K562 (cell line): ENCODE results near the gene COL25A1. TPM values are rescaled to one million over a fixed set of nuclear protein-coding genes. Genes with fewer than 3 reads are reported as not detected.

ENCODE experiments used
- CEBPG ChIP-seq, 3 experiments: fragments of 200-800 bp in 1 of 3; sonication (Bioruptor generic) in 1 of 3; sonication (generic) in 1 of 3; formaldehyde crosslinking in 1 of 3; IDR thresholded peaks in 2 of 3; conservative IDR thresholded peaks in 1 of 3; 2 replicates each; pipeline versions ENCODE4 v1.6.1 to v1.8.0; 2016 to 2022; ENCODE audit warnings: missing compliant biosample characterization in 2 of 3, missing genetic modification characterization in 2 of 3, mild to moderate bottlenecking in 1 of 3, missing genetic modification reagents in 1 of 3
- CSDE1 ChIP-seq, 2 experiments: fragments of 450-650 bp; IDR thresholded peaks; 2 replicates each; pipeline ENCODE4 v1.6.1; 2016; ENCODE audit warnings: mild to moderate bottlenecking in 1 of 2
- DMBX1 ChIP-seq: fragments of 250-450 bp; sonication (Bioruptor Pico); IDR thresholded peaks from 2 replicates; pipeline ENCODE4 v1.8.0; 2022; ENCODE audit warnings: inconsistent platforms, mild to moderate bottlenecking, moderate library complexity, borderline replicate concordance
- GTF2F1 ChIP-seq: IDR thresholded peaks from 2 replicates; pipeline ENCODE4 v1.6.1; 2011; ENCODE audit warnings: low read depth, low read length, improper control_type of control experiment
- KDM1A ChIP-seq, 2 experiments: fragments of 450-650 bp; IDR thresholded peaks; 2 replicates each; pipeline ENCODE4 v1.6.1; 2016; ENCODE audit warnings: mild to moderate bottlenecking in 2 of 2
- MEF2A ChIP-seq: IDR thresholded peaks from 2 replicates; pipeline ENCODE4 v1.6.1; 2011; ENCODE audit warnings: low read depth, mild to moderate bottlenecking, low read length, moderate library complexity; ENCODE audit not compliant: control insufficient read depth
- NFIC ChIP-seq: fragments of 450-650 bp; IDR thresholded peaks from 2 replicates; pipeline ENCODE4 v1.6.1; 2017; ENCODE audit warnings: mild to moderate bottlenecking, inconsistent platforms
- polyA plus RNA-seq, 8 experiments: library from polyadenylated mRNA; depleted of rRNA in 4 of 8; stranded (reverse) in 5 of 8; unstranded in 3 of 8; fragments of >200 nt; fragmentation: Nextera tagmentation in 2 of 8; fragmentation: Illumina TruSeq in 1 of 8; extraction: Ambion mirVana in 2 of 8; extraction: Trizol in 1 of 8; gene quantifications; 2 replicates each; pipeline versions ENCODE4 v1.2.1 to v1.2.3, GENCODE V29; 2011 to 2014; ENCODE audit warnings: inconsistent platforms in 1 of 8, missing spikeins in 1 of 8
- total RNA-seq, 7 experiments: library from RNA; depleted of rRNA in 6 of 7; stranded (reverse); fragments of >200 nt in 6 of 7; fragmentation: Illumina TruSeq in 2 of 7; extraction: Trizol in 2 of 7; gene quantifications; 2 replicates each; pipeline versions ENCODE4 v1.2.1 to v1.2.3, GENCODE V29; 2011 to 2021; ENCODE audit warnings: low replicate concordance in 1 of 7
- TF ChIP-seq, protein P1 (sequence below): sonication (generic); formaldehyde crosslinking; IDR thresholded peaks from 2 replicates; pipeline ENCODE4 v1.8.0; 2022; ENCODE audit warnings: mild to moderate bottlenecking, missing genetic modification reagents
- TF ChIP-seq, protein P2 (sequence below): sonication (generic); formaldehyde crosslinking; IDR thresholded peaks from 2 replicates; pipeline ENCODE4 v1.8.0; 2022; ENCODE audit warnings: missing genetic modification reagents, mild to moderate bottlenecking, borderline replicate concordance
- TF ChIP-seq, protein P3 (sequence below): fragments of 450-650 bp; IDR thresholded peaks from 2 replicates; pipeline ENCODE4 v1.6.1; 2016

Gene COL25A1
- total and polyA plus RNA-seq, 9 of the 15 experiments (the other 6 are each of a cell fraction or from before 2014, with no cell fraction given) = 0.03 to 0.62 (median 0.27) TPM

- no peak for TF ChIP-seq KDM1A (IDR thresholded peaks at IDR 0.05)
- peak; percentile 77 for TF ChIP-seq NFIC
- TF ChIP-seq MEF2A = no peak
- no peak for TF ChIP-seq CSDE1 (IDR thresholded peaks at IDR 0.05)
- no peak for TF ChIP-seq CEBPG (CRISPR knock-in tag; IDR thresholded peaks at IDR 0.05)
- TF ChIP-seq CEBPG (tag; conservative IDR thresholded peaks at IDR 0.05 in 1 of 2, IDR thresholded peaks at IDR 0.05 in 1 of 2) = peak in 1 of 2 experiments; percentile 24; a peak in 1 of 4 replicates
- no peak for TF ChIP-seq GTF2F1
- TF ChIP-seq, protein P1, sequence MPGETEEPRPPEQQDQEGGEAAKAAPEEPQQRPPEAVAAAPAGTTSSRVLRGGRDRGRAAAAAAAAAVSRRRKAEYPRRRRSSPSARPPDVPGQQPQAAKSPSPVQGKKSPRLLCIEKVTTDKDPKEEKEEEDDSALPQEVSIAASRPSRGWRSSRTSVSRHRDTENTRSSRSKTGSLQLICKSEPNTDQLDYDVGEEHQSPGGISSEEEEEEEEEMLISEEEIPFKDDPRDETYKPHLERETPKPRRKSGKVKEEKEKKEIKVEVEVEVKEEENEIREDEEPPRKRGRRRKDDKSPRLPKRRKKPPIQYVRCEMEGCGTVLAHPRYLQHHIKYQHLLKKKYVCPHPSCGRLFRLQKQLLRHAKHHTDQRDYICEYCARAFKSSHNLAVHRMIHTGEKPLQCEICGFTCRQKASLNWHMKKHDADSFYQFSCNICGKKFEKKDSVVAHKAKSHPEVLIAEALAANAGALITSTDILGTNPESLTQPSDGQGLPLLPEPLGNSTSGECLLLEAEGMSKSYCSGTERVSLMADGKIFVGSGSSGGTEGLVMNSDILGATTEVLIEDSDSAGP (CRISPR knock-in tag) = no peak
- TF ChIP-seq, protein P2, sequence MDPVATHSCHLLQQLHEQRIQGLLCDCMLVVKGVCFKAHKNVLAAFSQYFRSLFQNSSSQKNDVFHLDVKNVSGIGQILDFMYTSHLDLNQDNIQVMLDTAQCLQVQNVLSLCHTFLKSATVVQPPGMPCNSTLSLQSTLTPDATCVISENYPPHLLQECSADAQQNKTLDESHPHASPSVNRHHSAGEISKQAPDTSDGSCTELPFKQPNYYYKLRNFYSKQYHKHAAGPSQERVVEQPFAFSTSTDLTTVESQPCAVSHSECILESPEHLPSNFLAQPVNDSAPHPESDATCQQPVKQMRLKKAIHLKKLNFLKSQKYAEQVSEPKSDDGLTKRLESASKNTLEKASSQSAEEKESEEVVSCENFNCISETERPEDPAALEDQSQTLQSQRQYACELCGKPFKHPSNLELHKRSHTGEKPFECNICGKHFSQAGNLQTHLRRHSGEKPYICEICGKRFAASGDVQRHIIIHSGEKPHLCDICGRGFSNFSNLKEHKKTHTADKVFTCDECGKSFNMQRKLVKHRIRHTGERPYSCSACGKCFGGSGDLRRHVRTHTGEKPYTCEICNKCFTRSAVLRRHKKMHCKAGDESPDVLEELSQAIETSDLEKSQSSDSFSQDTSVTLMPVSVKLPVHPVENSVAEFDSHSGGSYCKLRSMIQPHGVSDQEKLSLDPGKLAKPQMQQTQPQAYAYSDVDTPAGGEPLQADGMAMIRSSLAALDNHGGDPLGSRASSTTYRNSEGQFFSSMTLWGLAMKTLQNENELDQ = no peak
- TF ChIP-seq DMBX1 (CRISPR knock-in tag) = no peak
- TF ChIP-seq, protein P3, sequence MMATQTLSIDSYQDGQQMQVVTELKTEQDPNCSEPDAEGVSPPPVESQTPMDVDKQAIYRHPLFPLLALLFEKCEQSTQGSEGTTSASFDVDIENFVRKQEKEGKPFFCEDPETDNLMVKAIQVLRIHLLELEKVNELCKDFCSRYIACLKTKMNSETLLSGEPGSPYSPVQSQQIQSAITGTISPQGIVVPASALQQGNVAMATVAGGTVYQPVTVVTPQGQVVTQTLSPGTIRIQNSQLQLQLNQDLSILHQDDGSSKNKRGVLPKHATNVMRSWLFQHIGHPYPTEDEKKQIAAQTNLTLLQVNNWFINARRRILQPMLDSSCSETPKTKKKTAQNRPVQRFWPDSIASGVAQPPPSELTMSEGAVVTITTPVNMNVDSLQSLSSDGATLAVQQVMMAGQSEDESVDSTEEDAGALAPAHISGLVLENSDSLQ = peak; percentile 22; the same call in 1 of the 2 replicates
These were observed 146.7 kb downstream of the COL25A1 start (continued) for GRCh38 chr4:109155682-109156283.
